Subcutaneous abdominal adipose tissue (tissue), 5 donors: ENCODE measurements around the gene ANKRD55.
"Not testable (repeated sequence)": the region's sequence is repeated elsewhere in the genome, so short reads cannot be mapped to it uniquely, and the experiment has no call there.

Source experiments
- H3K27ac ChIP-seq: one replicate; pipeline ENCODE4 v1.7.0; 2013; ENCODE audit warnings: low read depth, mild to moderate bottlenecking, inconsistent platforms, low read length, moderate library complexity
- H3K27me3 ChIP-seq, 5 donors: one replicate each; pipeline ENCODE4 v1.7.0; 2013; ENCODE audit warnings: low read length in 5 of 5, inconsistent platforms in 1 of 5; ENCODE audit not compliant: control insufficient read depth in 5 of 5, insufficient read depth in 4 of 5
- H3K36me3 ChIP-seq, 5 donors: one replicate each; pipeline ENCODE4 v1.7.0; 2013; ENCODE audit warnings: low read length in 5 of 5; ENCODE audit not compliant: control insufficient read depth in 5 of 5, insufficient read depth in 5 of 5
- H3K4me1 ChIP-seq, 5 donors: one replicate each; pipeline ENCODE4 v1.7.0; 2013; ENCODE audit warnings: low read length in 5 of 5, mild to moderate bottlenecking in 3 of 5, moderate library complexity in 1 of 5; ENCODE audit not compliant: control insufficient read depth in 5 of 5, insufficient read depth in 5 of 5
- H3K4me3 ChIP-seq, 5 donors: one replicate each; pipeline ENCODE4 v1.7.0; 2013; ENCODE audit warnings: low read length in 5 of 5, low read depth in 1 of 5
- H3K9ac ChIP-seq, 5 donors: one replicate each; pipeline ENCODE4 v1.7.0; 2013; ENCODE audit warnings: low read length in 5 of 5, mild to moderate bottlenecking in 4 of 5, moderate library complexity in 3 of 5
- H3K9me3 ChIP-seq, 5 donors: one replicate each; pipeline ENCODE4 v1.7.0; 2013; ENCODE audit warnings: low read length in 5 of 5; ENCODE audit not compliant: control insufficient read depth in 5 of 5
- donor health status: healthy.
- donor health status: healthy.
- donor health status: healthy.
- donor health status: healthy.
- donor health status: healthy.

The ANKRD55 gene

DNA sequence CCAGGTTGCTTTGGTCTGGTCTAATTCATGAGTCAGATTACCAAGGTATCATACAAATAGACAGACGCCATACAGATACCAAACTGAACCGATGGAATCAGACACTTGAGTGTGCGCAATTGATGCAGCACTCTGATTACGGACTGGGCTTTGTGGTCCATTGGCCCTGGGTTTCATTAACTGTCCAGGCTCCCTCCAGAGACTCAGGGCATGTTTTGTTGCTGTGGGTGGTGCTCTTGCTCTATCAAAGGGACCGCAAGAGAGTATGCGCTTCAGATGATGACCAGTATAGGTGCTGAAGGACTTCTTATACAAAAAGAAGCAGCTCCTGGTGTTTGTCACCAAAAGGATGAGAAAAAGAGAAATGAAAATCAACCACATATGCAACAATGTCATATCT, 36.9 kb upstream of the ANKRD55 start:
- H3K9ac ChIP-seq = no peak overlapping the region
- H3K27ac ChIP-seq = no peak overlapping the region
- no peak overlapping the region for H3K4me3 ChIP-seq
- H3K9me3 ChIP-seq = no peaks in the 10 kb centered on the region
- peaks cover 0 to 15% (median 7%) of the 10 kb centered on the region in 5 donors for H3K4me1 ChIP-seq
- no peaks in the 10 kb centered on the region for H3K27me3 ChIP-seq
- H3K36me3 ChIP-seq = no peaks in the 10 kb centered on the region

- H3K27ac ChIP-seq = no peak overlapping the region
These were observed 36.2 kb upstream of the ANKRD55 start for GRCh38 chr5:56269216-56269927.

DNA sequence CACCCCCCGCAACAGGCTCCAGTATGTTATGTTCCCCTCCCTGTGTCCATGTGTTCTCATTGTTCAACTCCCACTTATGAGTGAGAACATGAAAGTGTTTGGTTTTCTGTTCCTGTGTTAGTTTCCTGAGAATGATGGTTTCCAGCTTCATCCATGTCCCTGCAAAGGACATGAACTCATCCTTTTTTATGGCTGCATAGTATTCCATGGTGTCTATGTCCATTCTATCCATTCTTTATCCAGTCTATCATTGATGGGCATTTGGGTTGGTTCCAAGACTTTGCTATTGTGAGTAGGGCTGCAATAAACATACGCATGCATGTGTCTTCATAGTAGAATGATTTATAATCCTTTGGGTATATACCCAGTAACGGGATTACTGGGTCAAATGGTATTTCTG, 35.6 kb upstream of the ANKRD55 start:
- H3K36me3 ChIP-seq, H3K27me3 ChIP-seq, H3K9ac ChIP-seq, H3K27ac ChIP-seq, H3K4me3 ChIP-seq, H3K9me3 ChIP-seq: not testable (repeated sequence)
- peaks cover 0 to 15% (median 7%) of the 10 kb centered on the region in 5 donors for H3K4me1 ChIP-seq

More at GRCh38 chr5:56269216-56269927, 36.2 kb upstream of the ANKRD55 start:
- H3K9me3 ChIP-seq = no peaks in the 10 kb centered on the region
- H3K4me3 ChIP-seq = no peak overlapping the region
- no peaks in the 10 kb centered on the region for H3K36me3 ChIP-seq
- no peaks in the 10 kb centered on the region for H3K27me3 ChIP-seq
- no peak overlapping the region for H3K9ac ChIP-seq
- peaks cover 0 to 15% (median 7%) of the 10 kb centered on the region in 5 donors for H3K4me1 ChIP-seq

DNA sequence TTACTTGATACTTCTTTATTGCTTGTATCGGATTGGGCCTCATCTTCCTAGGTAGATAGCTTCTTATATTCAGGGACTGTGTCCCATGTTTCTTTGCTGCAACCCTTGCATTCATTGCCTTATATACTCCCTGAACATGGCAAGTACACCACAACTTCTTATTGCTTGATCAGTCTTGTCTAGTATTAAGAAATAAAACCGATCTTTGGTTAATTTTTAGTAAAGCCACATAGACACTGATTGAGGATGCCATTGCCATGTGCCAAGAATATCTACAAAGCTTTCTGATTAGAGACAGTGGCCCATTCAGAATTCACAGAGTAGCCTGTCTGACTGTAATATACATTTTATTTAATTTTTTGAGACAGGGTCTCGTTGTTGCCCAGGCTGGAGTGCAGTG, 34.7 kb upstream of the ANKRD55 start:
- Histone ChIP-seq H3K27ac (no peak overlapping the region), H3K4me3 (no peak overlapping the region), H3K4me1 (peaks cover 0 to 11% (median 7%) of the 10 kb centered on the region in 5 donors), H3K9me3 (no peaks in the 10 kb centered on the region), H3K9ac (no peak overlapping the region), H3K36me3 (no peaks in the 10 kb centered on the region), H3K27me3 (no peaks in the 10 kb centered on the region)

GRCh38 chr5:56264417-56265025, 31.4 kb upstream of the ANKRD55 start:
- no peak overlapping the region for H3K27ac ChIP-seq
- no peak overlapping the region for H3K9ac ChIP-seq
- H3K27me3 ChIP-seq = no peaks in the 10 kb centered on the region
- H3K36me3 ChIP-seq = no peaks in the 10 kb centered on the region
- peaks cover 0 to 3% (median 2%) of the 10 kb centered on the region in 5 donors for H3K4me1 ChIP-seq
- no peak overlapping the region for H3K4me3 ChIP-seq
- no peaks in the 10 kb centered on the region for H3K9me3 ChIP-seq

DNA sequence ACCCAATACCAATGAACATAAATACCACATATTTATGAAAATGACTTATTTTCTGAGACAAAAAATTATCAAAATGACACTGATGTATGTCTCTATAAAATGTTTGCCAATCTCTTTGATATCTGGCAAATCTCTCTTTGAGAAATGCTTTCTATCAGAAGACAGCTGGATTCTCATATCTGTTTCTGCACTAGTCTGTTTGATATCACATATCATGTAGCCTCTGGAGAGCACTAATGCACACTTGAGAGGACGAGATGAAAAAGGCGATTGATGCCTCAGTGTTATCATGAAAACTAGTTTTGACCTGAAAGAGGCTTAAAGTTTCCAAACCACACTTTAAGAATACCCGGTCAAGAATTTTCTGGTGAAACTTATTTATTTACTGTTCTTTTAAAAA, 29.1 kb upstream of the ANKRD55 start:
- Histone ChIP-seq H3K4me1 (peaks cover 0 to 9% (median 3%) of the 10 kb centered on the region in 5 donors), H3K27ac (no peak overlapping the region), H3K36me3 (no peaks in the 10 kb centered on the region), H3K27me3 (no peaks in the 10 kb centered on the region), H3K4me3 (no peak overlapping the region), H3K9ac (no peak overlapping the region), H3K9me3 (no peaks in the 10 kb centered on the region)

DNA sequence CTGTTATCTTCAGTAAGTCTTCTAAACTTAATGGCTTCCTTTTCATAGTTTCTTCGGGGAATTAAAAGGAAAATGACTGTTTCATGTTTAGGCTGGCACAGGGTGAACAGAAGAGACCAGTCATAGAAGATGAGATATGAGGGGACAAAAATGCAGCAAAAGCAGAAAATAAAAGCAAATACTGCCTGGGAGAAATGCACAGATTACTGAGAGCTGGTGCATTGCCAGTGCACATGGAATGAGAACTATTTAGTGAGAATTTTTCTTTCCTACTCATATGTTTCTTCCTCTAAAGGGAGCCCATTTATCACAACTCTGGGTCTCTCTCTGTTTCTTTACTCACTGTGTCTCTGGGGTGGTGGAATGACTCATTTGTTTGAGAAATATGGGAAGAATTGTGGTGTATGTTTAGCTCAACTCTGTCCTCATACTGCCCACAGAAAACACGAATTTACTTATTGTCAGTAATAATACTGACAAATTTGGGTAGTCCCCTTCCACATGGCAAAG, 25.9 kb upstream of the ANKRD55 start:
- no peak overlapping the region for H3K4me3 ChIP-seq
- no peaks in the 10 kb centered on the region for H3K36me3 ChIP-seq
- no peaks in the 10 kb centered on the region for H3K27me3 ChIP-seq
- H3K9me3 ChIP-seq = no peaks in the 10 kb centered on the region
- peaks cover 0 to 9% (median 3%) of the 10 kb centered on the region in 5 donors for H3K4me1 ChIP-seq
- H3K9ac ChIP-seq = no peak overlapping the region
- H3K27ac ChIP-seq = peak overlapping the region; percentile 6

DNA sequence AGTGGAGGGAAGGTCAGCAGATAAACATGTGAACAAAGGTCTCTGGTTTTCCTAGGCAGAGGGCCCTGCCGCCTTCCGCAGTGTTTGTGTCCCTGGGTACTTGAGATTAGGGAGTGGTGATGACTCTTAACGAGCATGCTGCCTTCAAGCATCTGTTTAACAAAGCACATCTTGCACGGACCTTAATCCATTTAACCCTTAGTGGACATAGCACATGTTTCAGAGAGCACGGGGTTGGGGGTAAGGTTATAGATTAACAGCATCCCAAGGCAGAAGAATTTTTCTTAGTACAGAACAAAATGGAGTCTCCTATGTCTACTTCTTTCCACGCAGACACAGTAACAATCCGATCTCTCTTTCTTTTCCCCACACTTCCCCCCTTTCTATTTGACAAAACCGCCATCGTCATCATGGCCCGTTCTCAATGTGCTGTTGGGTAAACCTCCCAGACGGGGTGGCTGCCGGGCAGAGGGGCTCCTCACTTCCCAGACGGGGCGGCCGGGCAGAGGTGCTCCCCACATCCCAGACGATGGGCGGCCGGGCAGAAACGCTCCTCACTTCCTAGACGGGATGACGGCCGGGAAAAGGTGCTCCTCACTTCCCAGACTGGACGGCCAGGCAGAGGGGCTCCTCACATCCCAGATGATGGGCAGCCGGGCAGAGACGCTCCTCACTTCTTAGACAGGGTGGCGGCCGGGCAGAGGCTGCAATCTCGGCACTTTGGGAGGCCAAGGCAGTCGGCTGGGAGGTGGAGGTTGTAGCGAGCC, 24.8 kb upstream of the ANKRD55 start:
- not testable (repeated sequence) for H3K27ac ChIP-seq, H3K27me3 ChIP-seq, H3K4me3 ChIP-seq, H3K4me1 ChIP-seq, H3K36me3 ChIP-seq, H3K9me3 ChIP-seq, H3K9ac ChIP-seq

- no peaks in the 10 kb centered on the region for H3K36me3 ChIP-seq
- no peak overlapping the region for H3K27ac ChIP-seq
- no peak overlapping the region for H3K9ac ChIP-seq
- H3K4me3 ChIP-seq = no peak overlapping the region
- H3K27me3 ChIP-seq = no peaks in the 10 kb centered on the region
- no peaks in the 10 kb centered on the region for H3K9me3 ChIP-seq
- H3K4me1 ChIP-seq = peaks cover 0 to 11% (median 3%) of the 10 kb centered on the region in 5 donors
These were observed 23.9 kb upstream of the ANKRD55 start for GRCh38 chr5:56257010-56257409.

DNA sequence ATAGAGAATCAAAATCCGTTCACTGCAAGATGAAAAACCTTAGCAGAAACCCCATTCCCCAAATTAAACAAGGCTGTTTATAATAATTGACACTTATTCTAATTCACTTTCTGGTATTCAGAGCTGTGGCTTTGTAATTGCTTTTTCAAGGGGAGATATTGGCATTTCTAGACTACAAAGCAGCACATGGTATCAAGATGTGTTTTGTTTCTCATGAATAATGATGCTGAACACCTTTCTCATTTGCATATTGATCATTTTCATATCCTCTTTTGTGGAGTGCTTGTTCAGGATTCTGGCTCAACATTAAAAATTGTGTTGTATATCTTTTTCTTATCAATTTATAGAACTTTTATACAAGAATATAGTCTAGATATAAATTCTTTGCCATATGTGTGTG, 22.4 kb upstream of the ANKRD55 start:
- H3K4me3 ChIP-seq = no peak overlapping the region
- H3K27ac ChIP-seq = no peak overlapping the region
- no peak overlapping the region for H3K9ac ChIP-seq
- H3K9me3 ChIP-seq = no peaks in the 10 kb centered on the region
- no peaks in the 10 kb centered on the region for H3K36me3 ChIP-seq
- no peaks in the 10 kb centered on the region for H3K27me3 ChIP-seq
- H3K4me1 ChIP-seq = peaks cover 0 to 11% (median 3%) of the 10 kb centered on the region in 5 donors
